HG02943 (cell line): ENCODE data around the gene ZPLD1.

Source experiments
- ATAC-seq: cut with Tn5 transposase; IDR thresholded peaks from one replicate; pipeline ENCODE4 v1.9.1; 2021; ENCODE audit warnings: mild to moderate bottlenecking, low read depth, moderate library complexity; ENCODE audit not compliant: unreplicated experiment

ZPLD1 gene

GRCh38 chr3:102521246-102521645 is 86.4 kb downstream of the ZPLD1 start:
- no peak for ATAC-seq

DNA sequence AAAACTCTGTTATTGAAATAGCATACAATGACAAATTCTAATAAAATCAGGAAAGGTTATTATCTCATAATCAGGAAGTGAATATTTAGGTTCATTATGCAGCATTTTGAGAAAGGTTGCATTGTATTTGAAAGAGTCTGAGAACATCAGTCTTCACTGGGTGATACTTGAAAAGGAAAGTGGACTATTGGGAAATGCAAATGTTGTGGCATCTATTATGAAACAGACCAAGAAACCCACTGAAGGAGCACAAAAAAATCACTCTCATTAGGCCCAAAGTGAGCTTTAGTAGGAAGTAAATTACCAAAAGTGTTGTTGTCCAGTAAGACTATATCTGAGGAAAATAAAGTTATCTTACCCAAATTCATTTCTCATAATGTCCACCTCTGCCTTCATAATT is 90.8 kb downstream of the ZPLD1 start:
- peak; percentile 58 for ATAC-seq

DNA sequence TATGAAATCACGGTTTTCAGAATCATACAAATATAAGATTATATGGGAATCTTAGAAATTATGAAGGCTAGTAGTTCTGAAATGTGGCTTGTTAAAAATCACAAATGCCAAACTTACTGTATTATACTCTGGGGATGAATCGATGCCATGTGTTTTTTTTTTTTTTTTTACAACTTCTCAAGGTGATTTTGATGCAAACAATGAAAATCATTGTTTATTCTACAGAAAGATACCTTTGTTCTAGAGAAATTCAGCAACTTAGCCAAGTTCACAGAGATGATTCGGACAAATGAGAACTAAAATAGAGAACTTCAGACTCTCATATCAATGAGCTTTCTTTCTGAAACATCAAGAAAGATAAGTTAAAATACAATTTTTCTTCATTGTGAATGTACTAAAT is 92.0 kb downstream of the ZPLD1 start:
- no peak for ATAC-seq

GRCh38 chr3:102528727-102529126 is 93.9 kb downstream of the ZPLD1 start:
- no peak for ATAC-seq
